LHCN-M2 (cell line): ENCODE data around the gene OR2M2. TPM values are rescaled to one million over a fixed set of nuclear protein-coding genes. Genes with fewer than 3 reads are reported as not detected.

Experiments used
- DNase-seq: peaks from one replicate; pipeline ENCODE4 v3.0.0-alpha.2; 2012; ENCODE audit warnings: low read depth
- polyA plus RNA-seq: library from polyadenylated mRNA; unstranded; fragments of >200 nt; gene quantifications from one replicate; pipeline ENCODE4 v1.2.1, GENCODE V29; 2012; ENCODE audit warnings: missing spikeins
- total RNA-seq: library from RNA; depleted of rRNA; stranded (reverse); fragments of >200 nt; gene quantifications from 2 replicates; pipeline ENCODE4 v1.2.3, GENCODE V29; 2014; rRNA removed

OR2M2 gene
- total RNA-seq: not detected in 2 replicates
- not detected for polyA plus RNA-seq

GRCh38 chr1:248174521-248174920 is at the start of gene OR2M2:
Gene OR2M2, plus strand, starts transcription at chr1:248174821. Its CDS starts 5,165 bp downstream, at chr1:248179986.
- DNase-seq: no peak

- DNase-seq: no peak
These were observed 47.0 kb upstream of the OR2M2 start for GRCh38 chr1:248127653-248128052.

- DNase-seq: no peak
These were observed 37.8 kb upstream of the OR2M2 start for GRCh38 chr1:248136811-248137210.

GRCh38 chr1:248140846-248141245 is 33.8 kb upstream of the OR2M2 start:
- DNase-seq: no peak

GRCh38 chr1:248143311-248143710 is 31.3 kb upstream of the OR2M2 start:
- no peak for DNase-seq

GRCh38 chr1:248144513-248145198 is 30.0 kb upstream of the OR2M2 start, which contains the start of gene OR2M5:
Gene OR2M5, plus strand, starts transcription at chr1:248145148. Its CDS starts 0 bp downstream, at chr1:248145148.
- no peak for DNase-seq

GRCh38 chr1:248152056-248152827 is 22.4 kb upstream of the OR2M2 start:
- DNase-seq: no peak

- no peak for DNase-seq
These were observed 18.7 kb upstream of the OR2M2 start for GRCh38 chr1:248155927-248156326.

- DNase-seq: no peak
These were observed 15.9 kb upstream of the OR2M2 start for GRCh38 chr1:248158758-248159157.

- DNase-seq: no peak
These were observed 10.6 kb upstream of the OR2M2 start for GRCh38 chr1:248164031-248164430.

GRCh38 chr1:248165186-248165585 is 9.4 kb upstream of the OR2M2 start:
- DNase-seq: no peak

GRCh38 chr1:248183996-248184395 is 9.4 kb downstream of the OR2M2 start:
- DNase-seq: no peak

- DNase-seq: no peak
These were observed 12.7 kb downstream of the OR2M2 start for GRCh38 chr1:248187363-248187762.

- no peak for DNase-seq
These were observed 14.4 kb downstream of the OR2M2 start for GRCh38 chr1:248189026-248189425.

GRCh38 chr1:248194117-248194516 is 19.5 kb downstream of the OR2M2 start:
- no peak for DNase-seq

- no peak for DNase-seq
These were observed 22.3 kb downstream of the OR2M2 start, which contains the start of gene OR2M3 for GRCh38 chr1:248196965-248197364. Gene OR2M3, plus strand, starts transcription at chr1:248197265. Its CDS starts 5,803 bp downstream, at chr1:248203068.

- DNase-seq: no peak
These were observed 41.3 kb downstream of the OR2M2 start for GRCh38 chr1:248215880-248216279.

GRCh38 chr1:248225537-248225936 is 50.9 kb downstream of the OR2M2 start:
- DNase-seq: no peak

GRCh38 chr1:248229360-248229908 is 54.8 kb downstream of the OR2M2 start:
- DNase-seq: no peak
